NCI-H82 treated with DMSO at 0.1 percent for 48 hours (cell line): ENCODE measurements around the gene CDC14A.
A peak's percentile ranks its signal among the peaks of the same experiment; 100 is the strongest.
"Not testable (repeated sequence)": the region's sequence is repeated elsewhere in the genome, so short reads cannot be mapped to it uniquely, and the experiment has no call there.

Source experiments
- DNase-seq: peaks from one replicate; lab custom pipeline; 2025; ENCODE audit not compliant: unreplicated experiment; lab: John Stamatoyannopoulos, UW

The CDC14A gene

GRCh38 chr1:100362821-100363466 is 10.6 kb downstream of the CDC14A start:
- DNase-seq, result no peak

DNA sequence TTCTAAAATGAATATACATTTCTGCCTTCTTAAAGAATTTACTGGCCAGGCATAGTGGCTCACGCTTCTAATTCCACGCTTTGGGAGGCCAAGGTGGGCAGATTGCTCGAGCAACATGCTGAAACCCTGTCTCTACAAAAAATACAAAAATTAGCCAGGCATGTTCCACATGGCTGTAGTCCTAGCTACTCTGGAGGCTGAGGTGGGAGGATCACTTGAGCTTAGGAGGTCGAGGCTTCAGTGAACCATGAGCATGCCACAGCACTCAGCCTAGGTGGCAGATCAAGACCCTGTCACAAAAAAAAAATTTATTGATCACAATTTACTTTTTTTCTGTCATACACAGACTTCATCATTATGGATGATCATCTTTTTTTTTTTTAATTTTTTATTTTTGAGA is 11.5 kb downstream of the CDC14A start:
- no peak for DNase-seq

DNA sequence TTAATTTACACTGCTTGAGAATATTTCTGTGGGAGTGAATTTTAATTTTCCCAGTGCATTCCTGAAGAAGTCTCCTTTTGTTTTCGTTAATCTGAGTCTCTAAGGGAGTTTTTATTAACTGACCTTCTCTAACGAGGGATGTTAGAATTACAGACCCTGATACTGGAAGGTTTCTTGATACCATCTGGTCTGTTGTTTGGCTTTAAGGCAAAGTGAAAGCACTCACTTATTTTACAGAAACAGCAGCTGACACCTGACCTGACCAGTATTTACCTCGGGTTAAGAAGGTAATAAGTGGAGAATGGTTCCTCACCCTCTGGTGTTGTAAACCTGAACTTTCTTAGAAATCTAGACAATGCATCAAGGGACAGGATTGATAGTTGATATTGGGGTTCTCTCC is 12.4 kb downstream of the CDC14A start:
- DNase-seq, result no peak

- no peak for DNase-seq
Measured at GRCh38 chr1:100366209-100366525, 13.9 kb downstream of the CDC14A start.

GRCh38 chr1:100369339-100369738 is 17.0 kb downstream of the CDC14A start:
- DNase-seq, result not testable (repeated sequence)

- not testable (repeated sequence) for DNase-seq
Measured at GRCh38 chr1:100373953-100374352, 21.6 kb downstream of the CDC14A start.

- DNase-seq, result not testable (repeated sequence)
Measured at GRCh38 chr1:100376890-100377289, 24.6 kb downstream of the CDC14A start.

DNA sequence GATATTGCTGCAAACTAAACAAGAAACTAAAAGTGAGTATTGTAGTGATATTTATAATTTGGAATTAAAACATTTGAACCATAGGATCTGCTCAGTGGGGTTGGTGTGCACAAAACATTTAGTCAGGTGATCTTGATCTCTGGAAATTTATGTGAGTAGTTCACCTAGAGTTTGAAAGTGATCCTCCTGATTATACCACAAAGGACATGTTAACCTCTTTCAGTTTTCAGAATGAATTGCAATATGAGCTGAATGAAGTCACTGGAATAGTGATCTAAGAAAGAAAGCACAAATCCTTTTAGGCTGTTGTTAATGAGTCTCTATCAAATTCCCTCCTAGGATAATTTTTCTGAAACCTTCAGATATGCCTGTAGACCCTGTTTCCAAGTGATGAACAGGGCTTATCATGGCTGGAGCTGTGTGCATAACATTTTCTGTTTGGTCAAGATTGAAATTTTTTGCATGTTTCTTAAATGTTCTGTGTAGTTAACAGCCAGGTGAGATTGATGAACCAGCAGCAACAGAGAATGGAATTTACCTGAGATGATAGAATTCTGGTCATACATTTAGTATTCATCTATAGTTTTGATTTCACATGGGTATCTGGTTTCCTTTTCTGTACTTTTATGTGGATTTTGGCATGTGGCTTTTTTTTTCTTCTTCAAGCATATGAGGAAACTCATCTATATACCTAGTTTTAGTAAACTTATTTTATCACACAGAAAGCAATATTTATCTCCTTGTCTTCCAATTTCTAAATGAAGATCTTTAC is 25.5 kb downstream of the CDC14A start:
- no peak for DNase-seq

- no peak for DNase-seq
Measured at GRCh38 chr1:100378956-100379355, 26.6 kb downstream of the CDC14A start.

DNA sequence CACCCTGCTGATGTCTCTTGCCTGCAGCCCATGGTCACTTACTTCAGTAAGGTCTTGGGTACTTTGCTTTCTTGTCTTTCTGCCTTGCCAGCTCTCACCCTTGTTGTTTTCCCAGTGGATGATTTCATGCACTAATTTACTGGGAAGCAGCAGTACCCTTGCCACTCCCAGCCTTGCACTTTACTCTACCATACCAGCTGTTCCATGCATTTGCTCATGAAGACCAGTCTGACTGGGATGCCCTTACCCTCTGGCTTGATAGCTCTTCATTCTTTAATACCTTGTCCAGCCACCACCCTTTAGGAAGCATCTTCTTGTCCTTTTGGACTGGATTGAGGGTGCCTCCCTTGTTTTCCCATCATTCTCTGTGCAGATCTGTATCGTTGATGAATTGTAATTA is 28.3 kb downstream of the CDC14A start:
- no peak for DNase-seq

- peak; percentile 67 for DNase-seq
Measured at GRCh38 chr1:100382657-100383056, 30.4 kb downstream of the CDC14A start.

GRCh38 chr1:100383743-100384405 is 31.6 kb downstream of the CDC14A start:
- DNase-seq, result no peak

GRCh38 chr1:100387209-100387608 is 34.9 kb downstream of the CDC14A start:
- no peak for DNase-seq

- no peak for DNase-seq
Measured at GRCh38 chr1:100387657-100388350, 35.5 kb downstream of the CDC14A start.

DNA sequence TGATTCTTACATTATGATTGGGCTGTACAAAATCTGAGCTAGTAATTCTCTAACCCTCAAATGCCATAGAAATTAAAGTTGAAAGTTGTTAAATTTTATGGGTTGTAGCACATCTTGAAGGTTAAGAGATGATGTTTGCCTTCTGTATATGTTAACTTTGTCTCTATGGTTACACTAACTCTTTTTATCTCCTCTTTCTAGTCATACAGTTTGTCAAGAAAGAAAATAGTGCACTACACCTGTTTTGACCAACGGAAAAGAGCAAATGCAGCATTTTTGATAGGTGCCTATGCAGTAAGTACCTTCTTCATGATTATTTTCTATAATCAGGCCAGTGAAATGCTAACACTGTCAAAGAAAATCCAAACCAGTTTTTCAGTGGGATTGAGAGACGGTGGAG is 38.2 kb downstream of the CDC14A start:
- no peak for DNase-seq

- no peak for DNase-seq
Measured at GRCh38 chr1:100391675-100392074, 39.4 kb downstream of the CDC14A start.

DNA sequence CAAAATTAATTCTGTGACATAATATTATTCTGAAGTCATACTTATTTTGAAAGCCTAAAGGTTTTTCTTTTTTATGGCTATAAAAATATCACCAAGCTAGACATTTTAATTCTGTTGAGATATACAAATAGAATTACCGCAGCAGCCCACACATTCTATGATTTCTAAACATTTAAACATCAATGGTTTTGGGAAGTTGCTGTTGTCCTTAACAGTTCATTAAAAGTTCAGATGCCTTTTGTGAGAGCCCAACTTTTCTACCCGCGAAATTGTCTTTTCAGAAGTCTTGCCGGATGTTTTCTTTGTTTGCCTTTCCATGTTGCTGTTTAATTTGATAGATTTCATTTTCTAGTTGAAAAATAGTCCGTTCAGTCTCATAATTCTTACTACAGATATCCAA is 40.5 kb downstream of the CDC14A start:
- no peak for DNase-seq

DNA sequence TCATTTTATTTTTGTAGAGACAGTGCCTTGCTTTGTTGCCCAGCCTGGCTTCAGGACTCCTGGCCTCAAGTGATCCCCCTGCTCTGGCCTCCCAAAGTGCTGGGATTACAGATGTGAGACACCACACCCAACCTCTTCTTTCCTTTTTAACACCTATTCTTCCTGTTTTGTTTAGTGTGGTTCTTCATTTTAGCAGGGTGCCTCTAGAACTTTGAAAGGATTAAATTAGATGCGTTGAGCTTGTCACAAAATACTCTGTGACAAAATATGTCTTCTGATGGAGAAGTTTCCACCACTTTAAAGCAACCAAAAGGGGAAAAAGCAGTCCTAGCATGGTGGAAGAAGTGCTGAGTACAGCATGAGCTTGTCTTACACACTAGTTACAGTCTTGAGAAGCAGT is 42.0 kb downstream of the CDC14A start:
- DNase-seq, result no peak

DNA sequence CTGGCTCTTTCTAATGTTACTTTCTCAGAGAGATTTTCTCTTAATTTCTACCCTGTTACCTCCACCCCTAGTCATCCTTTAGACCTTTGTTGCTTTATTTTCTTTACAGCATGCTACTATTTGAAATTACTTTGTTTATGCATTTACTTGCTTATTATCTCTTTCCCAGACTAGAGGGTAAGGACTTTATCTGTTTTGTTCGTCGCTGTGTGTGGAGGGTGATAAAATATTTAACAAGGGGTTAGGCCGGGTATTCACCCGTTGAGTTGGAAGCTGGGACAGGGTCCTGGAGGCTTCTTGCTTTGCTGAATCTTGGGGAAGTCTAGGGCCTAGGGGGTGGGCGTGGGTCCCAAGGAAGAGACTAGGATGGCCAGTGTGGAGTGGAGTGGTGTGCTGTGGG is 43.6 kb downstream of the CDC14A start:
- DNase-seq, result no peak

DNA sequence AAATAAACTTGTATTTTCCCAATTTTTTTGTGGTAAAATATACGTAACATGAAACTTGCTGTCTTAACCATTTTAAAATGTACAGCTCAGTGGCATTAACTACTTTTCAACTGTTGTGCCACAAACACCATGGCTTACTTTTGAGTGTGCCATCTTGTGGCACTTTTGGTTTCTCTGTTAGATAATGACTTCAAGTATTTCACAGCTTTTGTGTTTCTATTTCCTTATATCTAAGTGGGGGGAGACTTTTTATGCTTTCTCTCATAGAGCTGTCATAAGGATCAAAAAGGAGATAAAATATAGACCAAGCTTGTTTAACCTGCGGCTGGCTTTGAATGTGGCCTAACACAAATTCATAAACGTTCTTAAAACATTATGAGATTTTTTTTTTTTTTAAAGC is 44.3 kb downstream of the CDC14A start:
- DNase-seq, result no peak

DNA sequence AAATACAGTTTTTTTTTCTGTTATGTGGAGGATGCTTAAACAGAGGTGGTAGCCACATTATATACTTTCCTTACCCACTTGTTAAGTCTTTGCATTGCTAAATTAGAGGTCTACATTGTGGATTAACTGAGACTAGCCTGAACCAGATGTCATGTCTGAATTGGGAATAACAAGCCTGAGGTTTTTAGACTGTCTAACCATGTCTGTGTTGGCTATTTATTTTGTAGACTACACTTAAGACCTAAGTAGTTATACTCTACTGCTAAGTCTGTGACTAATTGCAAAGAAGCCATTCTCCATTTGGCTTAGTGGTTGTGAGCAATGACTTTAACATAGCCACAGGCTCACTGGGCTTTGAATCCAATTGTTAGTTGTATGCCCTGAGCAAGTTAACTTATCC is 45.4 kb downstream of the CDC14A start:
- peak; percentile 5 for DNase-seq

DNA sequence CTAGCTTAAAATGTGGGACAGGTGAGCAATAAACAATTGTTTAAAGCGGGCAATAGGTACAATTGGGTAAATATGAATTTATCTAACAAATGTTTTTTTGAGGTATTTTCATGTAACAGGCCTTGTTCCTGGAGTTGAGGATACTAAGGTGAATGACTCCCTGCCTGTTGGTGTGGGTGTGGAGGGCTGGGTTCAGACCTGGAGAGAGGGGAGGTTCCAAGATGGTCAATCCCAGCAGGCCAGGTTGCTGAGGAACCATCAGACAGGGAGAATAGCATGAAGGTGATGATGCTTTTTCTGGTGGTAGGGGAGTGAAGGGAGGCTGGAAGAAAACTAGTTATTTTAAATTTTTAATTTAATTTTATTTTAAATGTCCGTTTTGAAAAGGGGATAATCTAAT is 46.3 kb downstream of the CDC14A start:
- DNase-seq, result no peak
